ENCODE results near the gene SCP2.

- TF ChIP-seq PPARA (CRISPR knock-in tag; IDR thresholded peaks at IDR 0.05; ENCODE audit: borderline replicate concordance) (no peak), CSDC2 (CRISPR knock-in tag; IDR thresholded peaks at IDR 0.05) (no peak), ZFP3 (CRISPR knock-in tag; IDR thresholded peaks at IDR 0.05) (no peak), ZNF70 (CRISPR knock-in tag; IDR thresholded peaks at IDR 0.05) (no peak), ZNF8 (CRISPR knock-in tag; IDR thresholded peaks at IDR 0.05) (no peak), CREB5 (CRISPR knock-in tag; IDR thresholded peaks at IDR 0.05; ENCODE audit: low read depth) (no peak), PATZ1 (CRISPR knock-in tag; IDR thresholded peaks at IDR 0.05; ENCODE audit: borderline replicate concordance) (no peak), RARB (CRISPR knock-in tag; IDR thresholded peaks at IDR 0.05) (no peak), TCF4 (CRISPR knock-in tag; IDR thresholded peaks at IDR 0.05; ENCODE audit: borderline replicate concordance) (no peak), OSR1 (CRISPR knock-in tag; IDR thresholded peaks at IDR 0.05) (no peak), ZFP30 (CRISPR knock-in tag; IDR thresholded peaks at IDR 0.05) (no peak), ARNTL (CRISPR knock-in tag; IDR thresholded peaks at IDR 0.05; ENCODE audit: borderline replicate concordance, low read depth) (no peak), ZNF565 (CRISPR knock-in tag; conservative IDR thresholded peaks at IDR 0.05; ENCODE audit: low read depth) (no peak)
Measured at GRCh38 chr1:53057127-53057526, 130.1 kb downstream of the SCP2 start.

Data from SK-N-SH treated with all-trans-retinoic acid at 6 μM for 48 hours (cell line).